ENCODE measurements around the gene ABCD3.
"Not testable (repeated sequence)": the region's sequence is repeated elsewhere in the genome, so short reads cannot be mapped to it uniquely, and the experiment has no call there.

ABCD3 gene

DNA sequence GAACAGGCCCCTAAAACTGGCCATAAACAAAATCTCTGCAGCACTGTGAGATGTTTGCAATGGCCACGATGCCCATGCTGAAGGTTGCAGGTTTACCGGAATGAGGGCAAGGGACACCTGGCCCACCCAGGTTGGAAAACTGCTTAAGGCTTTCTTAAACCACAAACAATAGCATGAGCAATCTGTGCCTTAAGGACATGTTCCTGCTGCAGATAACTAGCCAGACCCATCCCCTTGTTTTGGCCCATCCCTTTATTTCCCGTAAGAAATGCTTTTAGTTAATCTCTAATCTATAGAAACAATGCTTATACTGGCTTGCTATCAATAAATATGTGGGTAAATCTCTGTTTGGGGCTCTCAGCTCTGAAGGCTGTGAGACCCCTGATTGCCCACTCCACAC, 26.6 kb downstream of the ABCD3 start:
- H3K9me3 ChIP-seq (ENCODE audit: control insufficient read depth, insufficient read depth, low read depth, low read length); CTCF ChIA-PET; POLR2A ChIA-PET: not testable (repeated sequence)

DNA sequence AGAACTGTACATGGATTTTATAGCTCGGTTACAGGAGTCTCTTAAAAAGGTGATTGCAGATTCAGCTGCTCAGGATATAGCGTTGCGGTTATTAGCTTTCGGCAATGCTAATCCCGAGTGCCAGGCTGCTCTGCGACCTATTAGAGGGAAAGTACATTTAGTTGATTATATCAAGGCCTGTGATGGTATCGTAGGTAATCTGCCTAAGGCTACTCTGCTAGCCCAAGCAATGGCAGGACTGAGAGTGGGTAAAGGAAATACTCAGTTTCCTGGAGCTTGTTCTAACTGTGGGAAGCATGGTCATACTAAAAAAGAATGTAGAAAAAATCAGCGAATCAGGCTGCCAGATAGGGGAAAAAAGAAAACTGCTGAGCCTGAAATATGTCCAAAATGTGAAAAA, 27.5 kb downstream of the ABCD3 start:
- POLR2A ChIA-PET; H3K9me3 ChIP-seq (ENCODE audit: control insufficient read depth, insufficient read depth, low read depth, low read length); H3K4me3 ChIP-seq (ENCODE audit: low read depth, low read length); H3K27ac ChIP-seq (ENCODE audit: extremely low read depth, low read depth, low read length); H3K4me1 ChIP-seq (ENCODE audit: control insufficient read depth, insufficient read depth, low read length): not testable (repeated sequence)
- CTCF ChIA-PET: interaction anchor here (0.9 kb wide), 1 partner anchor 19 kb away, joined by 3 read pairs; no protein-coding TSS in a partner anchor
- peaks cover 0 to 15% of the 10 kb centered on the region in 2 experiments; a peak in 1 of 3 replicates for H3K36me3 ChIP-seq (ENCODE audit: control insufficient read depth in 2 of 2, insufficient read depth in 1 of 2, low read length in 2 of 2)

More for the DNA sequence above, 26.6 kb downstream of the ABCD3 start:
- peak; percentile 24 for TF ChIP-seq SETDB1 (IDR thresholded peaks at IDR 0.05; ENCODE audit: insufficient read length, low read length)
- H3K27ac ChIP-seq (ENCODE audit: extremely low read depth, low read depth, low read length); H3K4me1 ChIP-seq (ENCODE audit: control insufficient read depth, insufficient read depth, low read length); H3K4me3 ChIP-seq (ENCODE audit: low read depth, low read length): not testable (repeated sequence)
- H3K36me3 ChIP-seq (ENCODE audit: control insufficient read depth in 2 of 2, insufficient read depth in 1 of 2, low read length in 2 of 2): peaks cover 0 to 11% of the 10 kb centered on the region in 2 experiments; a peak in 1 of 3 replicates

DNA sequence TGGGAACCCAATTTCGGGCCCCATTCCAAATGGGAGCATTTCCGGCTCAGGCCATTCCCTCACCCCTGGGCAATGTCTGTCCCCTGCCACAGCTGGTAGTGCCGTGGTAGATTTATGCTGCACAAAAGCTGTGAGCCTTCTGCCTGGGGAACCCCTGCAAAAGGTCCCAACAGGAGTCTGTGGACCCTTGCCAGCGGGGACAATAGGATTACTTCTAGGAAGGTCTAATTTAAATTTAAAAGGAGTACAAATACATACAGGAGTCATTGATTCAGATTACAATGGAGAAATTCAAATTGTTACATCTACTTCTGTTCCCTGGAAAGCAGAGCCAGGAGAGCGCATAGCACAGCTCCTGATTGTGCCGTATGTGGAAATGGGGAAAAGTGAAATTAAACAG, 28.0 kb downstream of the ABCD3 start:
- CTCF ChIA-PET: interaction anchor here (0.9 kb wide), 1 partner anchor 18 kb away, joined by 3 read pairs; no protein-coding TSS in a partner anchor
- POLR2A ChIA-PET: not testable (repeated sequence)

DNA sequence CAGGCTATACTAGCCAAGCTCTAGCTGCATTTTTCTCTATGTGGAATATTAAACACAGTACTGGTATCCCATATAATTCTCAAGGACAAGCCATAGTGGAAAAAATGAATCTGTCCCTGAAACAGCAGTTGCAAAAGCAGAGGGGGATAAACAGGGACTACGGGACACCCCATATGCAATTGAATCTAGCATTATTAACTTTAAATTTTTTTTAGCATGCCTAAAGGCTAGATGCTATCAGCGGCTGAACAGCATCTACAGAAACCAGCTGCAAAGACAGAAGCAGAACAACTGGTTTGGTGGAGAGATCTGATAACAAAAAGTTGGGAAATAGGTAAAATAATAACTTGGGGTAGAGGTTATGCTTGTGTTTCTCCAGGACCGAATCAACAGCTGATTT, 30.6 kb downstream of the ABCD3 start:
- H3K27ac ChIP-seq (ENCODE audit: extremely low read depth, low read depth, low read length); H3K4me3 ChIP-seq (ENCODE audit: low read depth, low read length); H3K9me3 ChIP-seq (ENCODE audit: control insufficient read depth, insufficient read depth, low read depth, low read length); H3K4me1 ChIP-seq (ENCODE audit: control insufficient read depth, insufficient read depth, low read length): not testable (repeated sequence)
- peaks cover 0 to 15% of the 10 kb centered on the region in 2 experiments; a peak in 1 of 3 replicates for H3K36me3 ChIP-seq (ENCODE audit: control insufficient read depth in 2 of 2, insufficient read depth in 1 of 2, low read length in 2 of 2)
- ChIA-PET CTCF (interaction anchor here (0.7 to 1.8 kb wide), 2 partner anchors 12 to 15 kb away, joined by 3 to 6 read pairs; no protein-coding TSS in a partner anchor), POLR2A (interaction anchor here (1.9 kb wide), 1 partner anchor 31 kb away, joined by 5 read pairs; the partner anchor contains the start of gene ABCD3)

More for the DNA sequence above, 28.0 kb downstream of the ABCD3 start:
- not testable (repeated sequence) for H3K9me3 ChIP-seq (ENCODE audit: control insufficient read depth, insufficient read depth, low read depth, low read length); H3K4me1 ChIP-seq (ENCODE audit: control insufficient read depth, insufficient read depth, low read length); H3K27ac ChIP-seq (ENCODE audit: extremely low read depth, low read depth, low read length); H3K4me3 ChIP-seq (ENCODE audit: low read depth, low read length)
- peaks cover 0 to 15% of the 10 kb centered on the region in 2 experiments; a peak in 1 of 3 replicates for H3K36me3 ChIP-seq (ENCODE audit: control insufficient read depth in 2 of 2, insufficient read depth in 1 of 2, low read length in 2 of 2)

DNA sequence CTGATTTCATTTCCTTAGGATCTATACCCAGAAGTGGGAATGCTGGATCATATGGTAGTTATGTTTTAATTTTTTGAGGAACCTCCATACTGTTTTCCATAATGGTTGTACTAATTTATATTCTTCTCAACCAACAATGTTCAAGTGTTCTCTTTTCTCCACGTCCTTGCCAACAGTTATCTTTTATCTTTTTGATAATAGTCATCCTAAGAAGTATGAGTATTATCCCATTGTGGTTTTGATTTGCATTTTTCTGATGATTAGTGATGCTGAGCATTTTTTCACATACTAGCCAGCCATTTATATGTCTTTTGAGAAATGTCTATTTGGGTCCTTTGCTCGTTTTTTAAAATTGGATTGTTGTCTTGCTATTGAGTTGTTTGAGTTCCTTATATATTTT, 38.5 kb downstream of the ABCD3 start:
- no peak overlapping the region for H3K27ac ChIP-seq (ENCODE audit: extremely low read depth, low read depth, low read length)
- H3K4me3 ChIP-seq (ENCODE audit: low read depth, low read length): no peak overlapping the region
- CTCF ChIA-PET: no interaction called here
- no peaks in the 10 kb centered on the region for H3K9me3 ChIP-seq (ENCODE audit: control insufficient read depth, insufficient read depth, low read depth, low read length)
- no peaks in the 10 kb centered on the region for H3K4me1 ChIP-seq (ENCODE audit: control insufficient read depth, insufficient read depth, low read length)
- H3K36me3 ChIP-seq (ENCODE audit: control insufficient read depth in 2 of 2, insufficient read depth in 1 of 2, low read length in 2 of 2): peaks cover 0 to 22% of the 10 kb centered on the region in 2 experiments; a peak in 1 of 3 replicates
- TF ChIP-seq ZNF2 (tag by site-specific recombination; IDR thresholded peaks at IDR 0.05) (no peak), ZNF114 (tag by site-specific recombination; IDR thresholded peaks at IDR 0.05) (no peak), ZNF174 (tag by site-specific recombination; IDR thresholded peaks at IDR 0.05) (no peak), ZNF558 (tag by site-specific recombination; IDR thresholded peaks at IDR 0.05) (no peak), ZNF670 (tag by site-specific recombination; IDR thresholded peaks at IDR 0.05; ENCODE audit: low read depth) (no peak), ZNF23 (tag by site-specific recombination; IDR thresholded peaks at IDR 0.05; ENCODE audit: borderline replicate concordance) (no peak), ZNF155 (tag by site-specific recombination; IDR thresholded peaks at IDR 0.05) (no peak), ZNF571 (tag by site-specific recombination; IDR thresholded peaks at IDR 0.05) (no peak), GLI2 (tag by site-specific recombination; IDR thresholded peaks at IDR 0.05; ENCODE audit: borderline replicate concordance, low read depth) (no peak), ZNF768 (tag by site-specific recombination; IDR thresholded peaks at IDR 0.05) (no peak), FEZF1 (tag by site-specific recombination; IDR thresholded peaks at IDR 0.05) (no peak)
- TF ChIP-seq, protein P1, sequence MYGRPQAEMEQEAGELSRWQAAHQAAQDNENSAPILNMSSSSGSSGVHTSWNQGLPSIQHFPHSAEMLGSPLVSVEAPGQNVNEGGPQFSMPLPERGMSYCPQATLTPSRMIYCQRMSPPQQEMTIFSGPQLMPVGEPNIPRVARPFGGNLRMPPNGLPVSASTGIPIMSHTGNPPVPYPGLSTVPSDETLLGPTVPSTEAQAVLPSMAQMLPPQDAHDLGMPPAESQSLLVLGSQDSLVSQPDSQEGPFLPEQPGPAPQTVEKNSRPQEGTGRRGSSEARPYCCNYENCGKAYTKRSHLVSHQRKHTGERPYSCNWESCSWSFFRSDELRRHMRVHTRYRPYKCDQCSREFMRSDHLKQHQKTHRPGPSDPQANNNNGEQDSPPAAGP (tag by site-specific recombination; IDR thresholded peaks at IDR 0.05): no peak
- TF ChIP-seq, protein P2, sequence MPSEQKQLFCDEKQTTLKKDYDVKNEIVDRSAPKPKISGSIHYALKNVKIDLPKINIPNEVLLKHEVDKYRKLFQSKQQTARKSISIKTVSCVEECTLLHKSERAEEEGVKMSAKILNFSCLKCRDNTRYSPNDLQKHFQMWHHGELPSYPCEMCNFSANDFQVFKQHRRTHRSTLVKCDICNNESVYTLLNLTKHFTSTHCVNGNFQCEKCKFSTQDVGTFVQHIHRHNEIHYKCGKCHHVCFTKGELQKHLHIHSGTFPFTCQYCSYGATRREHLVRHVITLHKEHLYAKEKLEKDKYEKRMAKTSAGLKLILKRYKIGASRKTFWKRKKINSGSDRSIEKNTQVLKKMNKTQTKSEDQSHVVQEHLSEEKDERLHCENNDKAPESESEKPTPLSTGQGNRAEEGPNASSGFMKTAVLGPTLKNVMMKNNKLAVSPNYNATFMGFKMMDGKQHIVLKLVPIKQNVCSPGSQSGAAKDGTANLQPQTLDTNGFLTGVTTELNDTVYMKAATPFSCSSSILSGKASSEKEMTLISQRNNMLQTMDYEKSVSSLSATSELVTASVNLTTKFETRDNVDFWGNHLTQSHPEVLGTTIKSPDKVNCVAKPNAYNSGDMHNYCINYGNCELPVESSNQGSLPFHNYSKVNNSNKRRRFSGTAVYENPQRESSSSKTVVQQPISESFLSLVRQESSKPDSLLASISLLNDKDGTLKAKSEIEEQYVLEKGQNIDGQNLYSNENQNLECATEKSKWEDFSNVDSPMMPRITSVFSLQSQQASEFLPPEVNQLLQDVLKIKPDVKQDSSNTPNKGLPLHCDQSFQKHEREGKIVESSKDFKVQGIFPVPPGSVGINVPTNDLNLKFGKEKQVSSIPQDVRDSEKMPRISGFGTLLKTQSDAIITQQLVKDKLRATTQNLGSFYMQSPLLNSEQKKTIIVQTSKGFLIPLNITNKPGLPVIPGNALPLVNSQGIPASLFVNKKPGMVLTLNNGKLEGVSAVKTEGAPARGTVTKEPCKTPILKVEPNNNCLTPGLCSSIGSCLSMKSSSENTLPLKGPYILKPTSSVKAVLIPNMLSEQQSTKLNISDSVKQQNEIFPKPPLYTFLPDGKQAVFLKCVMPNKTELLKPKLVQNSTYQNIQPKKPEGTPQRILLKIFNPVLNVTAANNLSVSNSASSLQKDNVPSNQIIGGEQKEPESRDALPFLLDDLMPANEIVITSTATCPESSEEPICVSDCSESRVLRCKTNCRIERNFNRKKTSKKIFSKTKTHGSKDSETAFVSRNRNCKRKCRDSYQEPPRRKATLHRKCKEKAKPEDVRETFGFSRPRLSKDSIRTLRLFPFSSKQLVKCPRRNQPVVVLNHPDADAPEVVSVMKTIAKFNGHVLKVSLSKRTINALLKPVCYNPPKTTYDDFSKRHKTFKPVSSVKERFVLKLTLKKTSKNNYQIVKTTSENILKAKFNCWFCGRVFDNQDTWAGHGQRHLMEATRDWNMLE (tag by site-specific recombination; conservative IDR thresholded peaks at IDR 0.05; ENCODE audit: low read depth): no peak
- POLR2A ChIA-PET: no interaction called here
